C4-2B (cell line): ENCODE results near the gene TNNT2.

Experiments
- CTCF ChIP-seq: fragments of 450-650 bp; conservative IDR thresholded peaks from 2 replicates; pipeline ENCODE4 v1.5.1; 2017; ENCODE audit warnings: mild to moderate bottlenecking
- ZFX ChIP-seq: fragments of 450-650 bp; IDR thresholded peaks from 2 replicates; pipeline ENCODE4 v1.6.1; 2017

GRCh38 chr1:201357211-201357610 is 20.3 kb downstream of the TNNT2 start:
- TF ChIP-seq CTCF: no peak
- no peak for TF ChIP-seq ZFX
